Measurements from ENCODE around the gene IQGAP2.

DNA sequence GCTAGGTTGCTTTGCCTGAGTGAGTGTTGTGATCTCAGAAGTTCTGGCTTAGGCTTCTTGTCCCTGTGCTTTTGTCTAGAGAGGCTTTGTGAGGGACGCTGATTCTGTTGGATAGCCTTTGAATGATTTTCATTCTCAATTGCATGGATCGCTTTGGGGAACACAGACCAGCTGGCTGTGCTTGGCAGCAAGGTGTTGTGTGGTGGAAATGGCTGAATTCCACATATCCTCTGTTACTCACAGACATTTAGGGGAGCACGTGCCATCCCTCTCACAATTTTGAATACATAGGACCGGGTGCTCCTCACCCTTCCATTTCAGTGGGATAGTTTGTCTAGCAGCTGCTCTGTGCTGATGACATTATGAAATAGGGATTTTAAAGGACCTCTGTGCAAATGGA lies 76.2 kb downstream of the IQGAP2 start:
- TF ChIP-seq GATA2 (IDR thresholded peaks at IDR 0.05; ENCODE audit: low read depth, low read length) (no peak), GATA3 (IDR thresholded peaks at IDR 0.05; ENCODE audit: low read depth, low read length) (no peak)

Data from SH-SY5Y (cell line).